Transverse colon (tissue), 4 donors: ENCODE measurements around the gene PPP1R9B. TPM values are rescaled to one million over a fixed set of nuclear protein-coding genes. Genes with fewer than 3 reads are reported as not detected.

Experiments used
- DNase-seq: peaks from one replicate; pipeline ENCODE4 v3.0.0-alpha.2; 2019
- H3K27ac ChIP-seq, 4 donors: fragments of 200-600 bp; sonication (generic); 2 replicates each; pipeline ENCODE4 v1.5.1; 2016 to 2018; ENCODE audit warnings: inconsistent platforms in 4 of 4
- H3K27me3 ChIP-seq: fragments of 200-600 bp; sonication (generic); 2 replicates; pipeline ENCODE4 v1.5.1; 2017; ENCODE audit warnings: inconsistent platforms
- H3K36me3 ChIP-seq, 4 donors: fragments of 200-600 bp; sonication (generic); 2 replicates each; pipeline ENCODE4 v1.5.1; 2017 to 2019; ENCODE audit warnings: inconsistent platforms in 4 of 4
- H3K4me1 ChIP-seq, 4 donors: fragments of 200-600 bp; sonication (generic); 2 replicates each; pipeline ENCODE4 v1.5.1; 2017 to 2020; ENCODE audit warnings: inconsistent platforms in 4 of 4
- H3K4me3 ChIP-seq, 4 donors: fragments of 200-600 bp; sonication (generic); 1 replicate in 1 of 4; 2 replicates in 3 of 4; pipeline versions ENCODE4 v1.5.1 to v1.6.1; 2017 to 2019; ENCODE audit warnings: inconsistent platforms in 4 of 4
- H3K9me3 ChIP-seq, 2 donors: fragments of 200-600 bp; sonication (generic); 2 replicates each; pipeline ENCODE4 v1.5.1; 2017 to 2019; ENCODE audit warnings: inconsistent platforms in 2 of 2
- EP300 ChIP-seq: sonication (generic); formaldehyde crosslinking; IDR thresholded peaks from one replicate; pipeline ENCODE4 v1.6.1; 2017; ENCODE audit warnings: antibody characterized with exemption, low read depth
- POLR2A ChIP-seq: fragments of 450-650 bp; IDR thresholded peaks from one replicate; pipeline ENCODE4 v1.6.1; 2016; ENCODE audit warnings: antibody characterized with exemption, mild to moderate bottlenecking, moderate library complexity
- POLR2AphosphoS5 ChIP-seq, 3 donors: sonication (generic); formaldehyde crosslinking; IDR thresholded peaks; one replicate each; pipeline ENCODE4 v1.6.1; 2016; ENCODE audit warnings: antibody characterized with exemption in 3 of 3
- WGBS, 2 donors: methylation state at CpG; one replicate each; pipeline ENCODE4 v1.1.5; 2018; ENCODE audit warnings: low coverage in 1 of 2; 5-methylcytosine and 5-hydroxymethylcytosine counted together
- in situ Hi-C, 4 donors: fragments of 200-750 bp; cut with MboI; loops; one replicate each; pipeline versions ENCODE4 v1.15.0 to v1.15.1; 2017; ENCODE audit warnings: low sequenced_read_pairs in 3 of 4, low pct_ligation_motif_present in 1 of 4, low pct_unique_long_range_greater_than_20kb in 1 of 4
- intact Hi-C: fragments of 100-400 bp; cut with DNase I; formaldehyde crosslinking; loops from one replicate; pipeline ENCODE4 v1.15.1; 2023; ENCODE audit warnings: low total_unique reads
- total RNA-seq, 4 donors: library from RNA; depleted of rRNA; stranded (reverse); fragments of >200 nt; gene quantifications; one replicate each; pipeline ENCODE4 v1.1.0, GENCODE V29; 2016
- TF ChIP-seq, protein P1 (sequence below), 5 experiments: fragments of 200-600 bp in 3 of 5; fragments of 450-650 bp in 2 of 5; sonication (generic) in 3 of 5; IDR thresholded peaks; 1 replicate in 2 of 5; 2 replicates in 3 of 5; pipeline ENCODE4 v1.5.1; 2016 to 2017; ENCODE audit warnings: antibody characterized with exemption in 5 of 5, inconsistent platforms in 3 of 5, mild to moderate bottlenecking in 2 of 5, moderate library complexity in 1 of 5

The PPP1R9B gene
- total RNA-seq, 4 donors from 2014 or later: 19.0 to 29.9 (median 27.7) TPM

DNA sequence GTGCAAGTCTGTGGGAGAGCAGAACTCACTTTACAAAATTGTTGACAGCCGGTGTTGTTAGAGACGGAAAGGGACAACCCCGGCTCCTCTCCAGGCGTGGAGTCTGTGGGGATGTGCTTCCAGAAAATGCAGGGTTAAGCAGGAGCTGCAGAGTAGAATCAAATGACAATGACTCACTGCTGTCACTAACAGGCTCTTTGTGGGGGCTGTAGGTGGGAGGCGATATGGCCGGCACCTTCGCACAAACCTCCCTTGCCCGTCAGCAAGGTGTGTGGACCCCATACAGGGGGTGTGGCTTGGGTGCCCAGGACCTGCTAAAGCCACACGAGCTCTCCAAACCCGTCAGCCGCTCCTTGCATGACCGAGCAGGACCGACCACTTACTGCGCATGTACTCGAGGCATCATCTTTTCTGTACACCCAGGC is 49.5 kb downstream of the PPP1R9B start:
- Histone ChIP-seq H3K4me3 (peak overlapping the region in 1 of 4 donors; percentile 1), H3K4me1 (peaks cover 48 to 73% (median 65%) of the 10 kb centered on the region in 4 donors), H3K36me3 (peaks cover 0 to 3% (median 0%) of the 10 kb centered on the region in 4 donors), H3K27me3 (no peaks in the 10 kb centered on the region), H3K9me3 (no peaks in the 10 kb centered on the region), H3K27ac (peak overlapping the region; percentile 89 to 95 (median 92))
- DNase-seq: no peak
- intact Hi-C loops (no loop called here), in situ Hi-C loops (no loop called here)
- TF ChIP-seq EP300 (no peak), POLR2AphosphoS5 (IDR thresholded peaks at IDR 0.05) (no peak), POLR2A (no peak)
- TF ChIP-seq, protein P1, sequence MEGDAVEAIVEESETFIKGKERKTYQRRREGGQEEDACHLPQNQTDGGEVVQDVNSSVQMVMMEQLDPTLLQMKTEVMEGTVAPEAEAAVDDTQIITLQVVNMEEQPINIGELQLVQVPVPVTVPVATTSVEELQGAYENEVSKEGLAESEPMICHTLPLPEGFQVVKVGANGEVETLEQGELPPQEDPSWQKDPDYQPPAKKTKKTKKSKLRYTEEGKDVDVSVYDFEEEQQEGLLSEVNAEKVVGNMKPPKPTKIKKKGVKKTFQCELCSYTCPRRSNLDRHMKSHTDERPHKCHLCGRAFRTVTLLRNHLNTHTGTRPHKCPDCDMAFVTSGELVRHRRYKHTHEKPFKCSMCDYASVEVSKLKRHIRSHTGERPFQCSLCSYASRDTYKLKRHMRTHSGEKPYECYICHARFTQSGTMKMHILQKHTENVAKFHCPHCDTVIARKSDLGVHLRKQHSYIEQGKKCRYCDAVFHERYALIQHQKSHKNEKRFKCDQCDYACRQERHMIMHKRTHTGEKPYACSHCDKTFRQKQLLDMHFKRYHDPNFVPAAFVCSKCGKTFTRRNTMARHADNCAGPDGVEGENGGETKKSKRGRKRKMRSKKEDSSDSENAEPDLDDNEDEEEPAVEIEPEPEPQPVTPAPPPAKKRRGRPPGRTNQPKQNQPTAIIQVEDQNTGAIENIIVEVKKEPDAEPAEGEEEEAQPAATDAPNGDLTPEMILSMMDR (IDR thresholded peaks at IDR 0.05): no peak
- WGBS, 2 donors: 50% methylated on average over 15 of the region's 15 CpGs; no CpG with 5 or more reads in 1 of the 2 donors

DNA sequence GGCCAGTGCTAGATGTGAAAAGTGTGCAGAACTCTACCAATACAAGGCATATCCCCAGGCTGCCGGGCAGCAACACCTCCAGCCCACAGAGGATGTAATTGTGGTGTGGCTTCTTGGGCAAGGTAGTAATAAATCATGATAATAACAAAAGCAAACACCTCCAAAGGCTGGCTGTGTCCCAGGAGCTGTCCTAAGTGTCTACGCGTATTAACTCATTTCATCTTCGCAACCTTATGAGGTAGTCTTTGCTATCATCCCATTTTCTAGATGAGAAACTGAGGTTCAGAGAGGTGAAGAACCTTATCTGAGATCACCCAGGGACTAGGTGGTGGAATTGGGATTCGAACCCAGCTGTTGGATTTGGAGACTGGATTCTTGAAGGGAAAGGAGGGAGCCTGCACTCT is 50.0 kb downstream of the PPP1R9B start:
- in situ Hi-C loops: no loop called here
- Histone ChIP-seq H3K27me3 (no peaks in the 10 kb centered on the region), H3K36me3 (no peaks in the 10 kb centered on the region), H3K4me3 (peak overlapping the region in 1 of 4 donors; percentile 1), H3K4me1 (peaks cover 48 to 75% (median 68%) of the 10 kb centered on the region in 4 donors), H3K27ac (peak overlapping the region; percentile 89 to 95 (median 92)), H3K9me3 (no peaks in the 10 kb centered on the region)
- intact Hi-C loops: no loop called here
- peak; percentile 17 to 59 (median 17) for TF ChIP-seq POLR2AphosphoS5 (IDR thresholded peaks at IDR 0.05)
- TF ChIP-seq EP300: no peak
- peak; percentile 70 for DNase-seq
- 50 to 61% methylated on average over 4 to 5 of the region's 5 CpGs for WGBS, 2 donors

DNA sequence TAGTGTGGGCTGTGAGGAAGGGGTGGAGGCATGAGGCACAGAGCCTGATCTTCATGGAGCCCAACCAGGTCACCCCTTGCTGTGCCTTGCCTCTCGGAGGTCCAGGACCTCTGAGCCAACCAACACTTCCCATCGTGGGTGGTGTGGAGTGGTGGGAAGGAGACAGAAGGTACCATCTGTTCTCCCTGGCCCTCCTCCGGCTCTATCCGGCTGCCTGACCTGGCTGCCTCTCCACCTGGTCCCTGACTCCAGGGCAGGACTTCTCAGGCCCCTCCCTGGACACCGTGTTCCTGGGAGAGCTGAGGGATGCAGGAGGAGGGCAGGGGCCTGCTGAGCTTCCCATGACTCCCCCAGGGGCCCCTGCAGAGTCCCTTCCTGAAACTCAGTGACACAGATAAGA is 51.5 kb downstream of the PPP1R9B start:
- H3K27ac ChIP-seq: peak overlapping the region; percentile 89 to 95 (median 92)
- TF ChIP-seq EP300 (no peak), POLR2A (no peak)
- no peak overlapping the region for H3K4me3 ChIP-seq
- no peaks in the 10 kb centered on the region for H3K36me3 ChIP-seq
- WGBS, 2 donors: 69% methylated on average over 5 of the region's 5 CpGs; no CpG with 5 or more reads in 1 of the 2 donors
- no peak for DNase-seq
- no peaks in the 10 kb centered on the region for H3K9me3 ChIP-seq
- intact Hi-C loops: loop anchor here (10.0 kb wide), 1 partner anchor 196 kb away; no protein-coding TSS in a partner anchor
- in situ Hi-C loops: no loop called here
- H3K4me1 ChIP-seq: peaks cover 48 to 78% (median 69%) of the 10 kb centered on the region in 4 donors
- no peaks in the 10 kb centered on the region for H3K27me3 ChIP-seq

DNA sequence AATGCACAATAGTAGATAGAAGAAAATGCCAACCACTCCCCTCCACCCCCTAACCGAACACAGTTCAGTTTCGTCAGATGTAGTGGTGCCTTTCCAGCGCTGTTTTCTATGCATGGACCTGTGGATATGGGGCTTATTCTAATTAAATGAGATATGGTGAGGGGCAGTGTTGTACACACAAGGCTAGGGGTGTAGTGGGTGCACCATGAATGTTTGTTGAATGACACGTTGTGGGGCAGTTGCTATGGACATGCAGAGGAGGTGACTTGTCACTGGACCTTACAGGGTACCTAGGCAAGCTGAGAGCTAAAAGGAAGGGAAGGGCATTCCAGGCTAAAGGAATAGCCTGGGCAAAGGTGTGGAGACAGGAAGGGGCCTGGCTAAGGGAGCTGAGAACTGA is 51.9 kb downstream of the PPP1R9B start:
- peak overlapping the region; percentile 89 to 95 (median 92) for H3K27ac ChIP-seq
- in situ Hi-C loops: no loop called here

DNA sequence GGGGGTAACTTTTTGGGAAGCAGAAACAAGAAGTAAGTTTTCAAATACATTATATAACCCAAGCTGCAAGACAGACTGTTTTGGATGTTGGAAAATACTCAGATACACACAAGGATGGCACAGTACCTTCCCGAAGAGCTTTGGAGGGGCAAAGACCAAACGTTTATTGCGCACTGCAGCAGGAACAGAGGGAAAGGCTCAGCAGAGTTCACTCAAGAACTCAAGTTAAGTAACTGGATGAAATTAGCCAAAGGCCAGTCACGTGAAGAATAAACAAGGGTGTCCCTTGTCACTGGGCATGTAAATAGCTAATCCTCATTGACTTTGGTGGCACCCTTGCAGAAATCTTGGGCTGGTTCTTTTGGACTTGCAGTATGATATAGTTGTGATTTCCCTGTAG is 52.6 kb downstream of the PPP1R9B start:
- Histone ChIP-seq H3K27me3 (no peaks in the 10 kb centered on the region), H3K4me1 (peaks cover 43 to 75% (median 62%) of the 10 kb centered on the region in 4 donors), H3K4me3 (no peak overlapping the region), H3K36me3 (no peaks in the 10 kb centered on the region), H3K9me3 (no peaks in the 10 kb centered on the region), H3K27ac (peak overlapping the region in 3 of 4 donors; percentile 3 to 94 (median 4))
- no peak for DNase-seq
- intact Hi-C loops: loop anchor here (10.0 kb wide), 1 partner anchor 197 kb away; no protein-coding TSS in a partner anchor
- TF ChIP-seq, protein P1 (IDR thresholded peaks at IDR 0.05): no peak
- no peak for TF ChIP-seq EP300
- TF ChIP-seq POLR2AphosphoS5 (IDR thresholded peaks at IDR 0.05): no peak
- no peak for TF ChIP-seq POLR2A
- in situ Hi-C loops: no loop called here
- 51 to 62% methylated on average over 3 to 4 of the region's 4 CpGs for WGBS, 2 donors

More for the DNA sequence above, 51.9 kb downstream of the PPP1R9B start:
- TF ChIP-seq EP300 (no peak), POLR2A (no peak), POLR2AphosphoS5 (IDR thresholded peaks at IDR 0.05) (no peak)
- TF ChIP-seq, protein P1 (IDR thresholded peaks at IDR 0.05): no peak
- no peaks in the 10 kb centered on the region for H3K36me3 ChIP-seq
- no peak overlapping the region for H3K4me3 ChIP-seq
- H3K9me3 ChIP-seq: no peaks in the 10 kb centered on the region
- no peak for DNase-seq
- 78 to 88% methylated on average over 4 of the region's 4 CpGs for WGBS, 2 donors
- H3K4me1 ChIP-seq: peaks cover 48 to 78% (median 67%) of the 10 kb centered on the region in 4 donors
- intact Hi-C loops: loop anchor here (10.0 kb wide), 1 partner anchor 196 kb away; no protein-coding TSS in a partner anchor
- H3K27me3 ChIP-seq: no peaks in the 10 kb centered on the region
